Endothelial cell (in vitro differentiated cells): ENCODE results near the gene DNASE1. TPM values are rescaled to one million over a fixed set of nuclear protein-coding genes. Genes with fewer than 3 reads are reported as not detected.
A peak's percentile ranks its signal among the peaks of the same experiment; 100 is the strongest.
"Not testable (repeated sequence)": the region's sequence is repeated elsewhere in the genome, so short reads cannot be mapped to it uniquely, and the experiment has no call there.

Experiments used
- DNase-seq: peaks from one replicate; pipeline ENCODE4 v3.0.0; 2021; ENCODE audit warnings: low spot score
- H3K27ac Mint-ChIP-seq: one replicate; pipeline ENCODE4 v1.8.0; 2021; ENCODE audit warnings: mixed read lengths, inconsistent platforms; ENCODE audit not compliant: unreplicated experiment
- H3K27me3 Mint-ChIP-seq: one replicate; pipeline ENCODE4 v1.8.0; 2021; ENCODE audit warnings: mild to moderate bottlenecking, moderate library complexity, mixed read lengths, inconsistent platforms; ENCODE audit not compliant: unreplicated experiment
- H3K36me3 Mint-ChIP-seq: one replicate; pipeline ENCODE4 v1.8.0; 2021; ENCODE audit warnings: mild to moderate bottlenecking, low read depth, mixed read lengths, inconsistent platforms; ENCODE audit not compliant: unreplicated experiment
- H3K4me1 Mint-ChIP-seq: one replicate; pipeline ENCODE4 v1.8.0; 2021; ENCODE audit warnings: mild to moderate bottlenecking, mixed read lengths, inconsistent platforms; ENCODE audit not compliant: unreplicated experiment
- H3K4me3 Mint-ChIP-seq: one replicate; pipeline ENCODE4 v1.8.0; 2021; ENCODE audit warnings: mild to moderate bottlenecking, mixed read lengths, inconsistent platforms; ENCODE audit not compliant: unreplicated experiment
- H3K9me3 Mint-ChIP-seq: one replicate; pipeline ENCODE4 v1.8.0; 2021; ENCODE audit warnings: mixed read lengths, inconsistent platforms; ENCODE audit not compliant: unreplicated experiment
- long read RNA-seq: library from polyadenylated mRNA; unstranded; transcript quantifications from one replicate; pipeline ENCODE4 v2.0.0, GENCODE V29; 2020; ENCODE audit not compliant: unreplicated experiment
- total RNA-seq: library from RNA; stranded (reverse); fragmentation: NEBNext Ultra II Directional; extraction: Animal tissue kit (Norgen Biotek cat#: 25700); gene quantifications from one replicate; pipeline ENCODE4 v1.2.1, GENCODE V29; 2021; ENCODE audit not compliant: unreplicated experiment
- TF ChIP-seq, protein P1 (sequence below): fragments of 200-600 bp; sonication (generic); IDR thresholded peaks from one replicate; pipeline ENCODE4 v1.5.0; 2021; ENCODE audit warnings: antibody characterized with exemption; ENCODE audit not compliant: unreplicated experiment

The DNASE1 gene
- total RNA-seq: 33.9 TPM
- long read RNA-seq, partial matches to known transcripts: 2 of 7 reads
- long read RNA-seq, other reads (novel, unspliced or antisense): 5 of 7 reads

DNA sequence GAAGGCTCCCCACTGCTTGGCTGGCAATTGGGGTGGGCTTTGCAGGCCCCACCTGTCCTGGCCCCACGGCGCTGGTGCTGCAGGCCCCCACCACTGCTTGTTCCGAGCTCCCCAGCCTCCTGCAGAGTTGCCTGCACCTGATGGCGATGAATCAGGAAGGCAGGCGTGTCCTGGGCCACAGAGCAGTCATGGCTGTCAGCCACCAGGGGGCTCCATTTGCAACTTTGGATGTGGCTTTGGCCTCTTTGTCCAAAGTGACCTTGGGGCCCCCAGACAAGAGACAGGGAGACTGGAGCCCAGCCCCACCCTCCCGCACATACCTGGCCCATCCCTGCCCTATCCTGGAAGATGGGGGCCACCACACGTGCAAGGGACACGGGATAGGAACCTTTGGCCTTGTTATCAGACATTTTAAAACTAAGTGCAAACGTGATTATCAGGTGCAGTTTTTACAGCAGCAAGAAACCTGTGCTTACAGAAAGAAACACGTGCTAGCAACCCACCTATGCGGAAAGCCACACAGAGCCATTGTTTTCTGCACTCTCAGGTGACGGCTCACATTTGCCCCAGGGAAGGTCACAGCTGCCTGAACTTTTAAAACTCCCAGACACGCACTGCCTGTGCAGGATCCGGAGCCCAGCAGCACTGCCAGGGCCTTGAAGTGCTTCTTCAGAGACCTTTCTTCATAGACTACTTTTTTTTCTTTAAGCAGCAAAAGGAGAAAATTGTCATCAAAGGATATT, at the start of gene DNASE1:
Gene DNASE1, plus strand, starts transcription at position 443 of the 743 bp plus-strand sequence. CDS start 683 bp downstream, outside the sequence.
- no peaks in the 10 kb centered on the region for H3K9me3 Mint-ChIP-seq
- TF ChIP-seq, protein P1, sequence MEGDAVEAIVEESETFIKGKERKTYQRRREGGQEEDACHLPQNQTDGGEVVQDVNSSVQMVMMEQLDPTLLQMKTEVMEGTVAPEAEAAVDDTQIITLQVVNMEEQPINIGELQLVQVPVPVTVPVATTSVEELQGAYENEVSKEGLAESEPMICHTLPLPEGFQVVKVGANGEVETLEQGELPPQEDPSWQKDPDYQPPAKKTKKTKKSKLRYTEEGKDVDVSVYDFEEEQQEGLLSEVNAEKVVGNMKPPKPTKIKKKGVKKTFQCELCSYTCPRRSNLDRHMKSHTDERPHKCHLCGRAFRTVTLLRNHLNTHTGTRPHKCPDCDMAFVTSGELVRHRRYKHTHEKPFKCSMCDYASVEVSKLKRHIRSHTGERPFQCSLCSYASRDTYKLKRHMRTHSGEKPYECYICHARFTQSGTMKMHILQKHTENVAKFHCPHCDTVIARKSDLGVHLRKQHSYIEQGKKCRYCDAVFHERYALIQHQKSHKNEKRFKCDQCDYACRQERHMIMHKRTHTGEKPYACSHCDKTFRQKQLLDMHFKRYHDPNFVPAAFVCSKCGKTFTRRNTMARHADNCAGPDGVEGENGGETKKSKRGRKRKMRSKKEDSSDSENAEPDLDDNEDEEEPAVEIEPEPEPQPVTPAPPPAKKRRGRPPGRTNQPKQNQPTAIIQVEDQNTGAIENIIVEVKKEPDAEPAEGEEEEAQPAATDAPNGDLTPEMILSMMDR: peak; percentile 88
- H3K4me1 Mint-ChIP-seq: no peaks in the 10 kb centered on the region
- H3K27ac Mint-ChIP-seq: no peak within 1 kb of the TSS
- peak within 1 kb of the TSS; percentile 59 for H3K4me3 Mint-ChIP-seq
- peaks cover 23% of the 10 kb centered on the region for H3K36me3 Mint-ChIP-seq
- H3K27me3 Mint-ChIP-seq: peaks cover 7% of the 10 kb centered on the region
- DNase-seq: peak; percentile 75

GRCh38 chr16:3606441-3606840, 48.0 kb upstream of the DNASE1 start:
- no peak overlapping the region for H3K27ac Mint-ChIP-seq
- H3K4me3 Mint-ChIP-seq: no peak overlapping the region
- H3K4me1 Mint-ChIP-seq: peaks cover 14% of the 10 kb centered on the region
- TF ChIP-seq, protein P1: no peak
- no peak for DNase-seq
- peaks cover 25% of the 10 kb centered on the region for H3K36me3 Mint-ChIP-seq
- H3K27me3 Mint-ChIP-seq: no peaks in the 10 kb centered on the region
- H3K9me3 Mint-ChIP-seq: no peaks in the 10 kb centered on the region

- TF ChIP-seq, protein P1: no peak
- H3K4me3 Mint-ChIP-seq: no peak overlapping the region
- DNase-seq: no peak
- H3K27ac Mint-ChIP-seq: no peak overlapping the region
- peaks cover 25% of the 10 kb centered on the region for H3K36me3 Mint-ChIP-seq
- peaks cover 19% of the 10 kb centered on the region for H3K4me1 Mint-ChIP-seq
- H3K27me3 Mint-ChIP-seq: peaks cover 4% of the 10 kb centered on the region
- H3K9me3 Mint-ChIP-seq: no peaks in the 10 kb centered on the region
Measured at GRCh38 chr16:3607161-3607560, 47.3 kb upstream of the DNASE1 start.

DNA sequence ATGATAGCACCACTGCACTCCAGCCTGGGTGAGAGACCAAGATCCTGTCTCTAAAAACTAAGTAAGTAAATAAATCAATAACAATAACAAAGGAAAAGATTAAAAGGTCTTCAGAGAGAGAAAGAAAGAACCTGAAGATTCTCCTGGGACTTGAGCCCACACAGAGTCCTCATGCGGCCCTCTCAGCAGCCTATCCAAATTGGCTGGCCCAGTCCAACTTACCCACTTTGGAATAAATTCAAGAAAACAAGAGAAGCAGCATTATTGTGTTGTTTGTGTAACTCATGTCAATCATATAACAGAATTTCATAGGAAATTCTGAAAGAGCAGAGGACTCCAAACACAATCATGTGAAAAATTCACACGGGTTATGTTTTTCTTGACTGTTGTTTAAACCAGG, 46.9 kb upstream of the DNASE1 start:
- H3K4me3 Mint-ChIP-seq: no peak overlapping the region
- TF ChIP-seq, protein P1: no peak
- H3K4me1 Mint-ChIP-seq: peaks cover 21% of the 10 kb centered on the region
- no peaks in the 10 kb centered on the region for H3K9me3 Mint-ChIP-seq
- peaks cover 22% of the 10 kb centered on the region for H3K36me3 Mint-ChIP-seq
- no peak overlapping the region for H3K27ac Mint-ChIP-seq
- DNase-seq: no peak
- peaks cover 4% of the 10 kb centered on the region for H3K27me3 Mint-ChIP-seq

DNA sequence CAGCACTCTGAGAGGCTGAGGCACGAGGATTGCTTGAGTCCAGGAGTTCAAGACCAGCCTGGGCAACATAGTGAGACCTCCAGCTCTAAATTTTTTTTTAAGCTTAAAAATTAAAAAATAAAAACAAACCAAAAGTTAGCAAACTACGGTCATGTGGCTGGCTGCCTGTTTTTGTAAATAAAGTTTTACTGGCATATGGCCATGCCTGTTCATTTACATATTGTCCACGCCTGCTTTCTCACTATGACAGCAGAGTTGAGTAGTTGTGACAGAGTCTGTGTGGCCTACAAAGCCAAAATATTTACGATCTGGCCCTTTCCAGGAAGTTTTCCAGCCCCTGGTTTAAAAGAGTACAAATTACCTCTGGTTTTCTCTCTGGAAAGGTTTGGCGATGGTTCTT, 46.4 kb upstream of the DNASE1 start:
- peaks cover 5% of the 10 kb centered on the region for H3K27me3 Mint-ChIP-seq
- H3K36me3 Mint-ChIP-seq: peaks cover 22% of the 10 kb centered on the region
- TF ChIP-seq, protein P1: no peak
- no peak overlapping the region for H3K27ac Mint-ChIP-seq
- no peak overlapping the region for H3K4me3 Mint-ChIP-seq
- no peaks in the 10 kb centered on the region for H3K9me3 Mint-ChIP-seq
- H3K4me1 Mint-ChIP-seq: peaks cover 26% of the 10 kb centered on the region
- DNase-seq: no peak

DNA sequence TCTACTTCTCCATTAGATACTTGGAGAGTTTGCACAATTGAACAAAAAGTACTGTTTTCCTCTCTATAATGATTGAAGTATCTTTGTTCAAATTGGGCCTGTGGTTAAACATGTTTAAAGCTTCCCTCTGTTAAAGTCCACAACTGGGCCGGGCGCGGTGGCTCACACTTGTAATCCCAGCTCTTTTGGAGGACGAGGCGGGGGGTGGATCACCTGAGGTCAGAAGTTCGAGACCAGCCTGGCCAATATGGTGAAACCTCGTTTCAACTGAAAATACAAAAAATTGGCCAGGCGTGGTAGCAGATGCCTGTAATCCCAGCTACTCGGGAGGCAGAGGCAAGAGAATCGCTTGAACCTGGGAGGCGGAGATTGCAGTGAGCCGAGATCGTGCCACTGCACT, 45.5 kb upstream of the DNASE1 start:
- peaks cover 31% of the 10 kb centered on the region for H3K4me1 Mint-ChIP-seq
- H3K9me3 Mint-ChIP-seq, DNase-seq, H3K27ac Mint-ChIP-seq, H3K27me3 Mint-ChIP-seq, H3K4me3 Mint-ChIP-seq: not testable (repeated sequence)
- peaks cover 20% of the 10 kb centered on the region for H3K36me3 Mint-ChIP-seq
